OCI-LY3 (cell line): ENCODE measurements around the gene FANCC.

ENCODE experiments used
- H2AFZ ChIP-seq: fragments of 200-600, 300-600 bp; shearing (Covaris generic); 2 replicates; pipeline ENCODE4 v1.6.0; 2014; ENCODE audit warnings: antibody characterized with exemption, low read depth, low read length
- H3K27ac ChIP-seq: fragments of 200-600, 300-600 bp; sonication (generic); 2 replicates; pipeline ENCODE4 v1.5.1; 2014; ENCODE audit warnings: mild to moderate bottlenecking, low read length, moderate library complexity, mixed read lengths
- H3K27me3 ChIP-seq: fragments of 200-600, 300-600 bp; sonication (generic); 2 replicates; pipeline ENCODE4 v1.6.1; 2014; ENCODE audit warnings: low read depth, low read length, mixed read lengths
- H3K36me3 ChIP-seq: fragments of 200-600, 300-600 bp; sonication (generic); replicated peaks from 2 replicates; pipeline ENCODE3; 2014; ENCODE audit warnings: low read depth, low read length, mixed read lengths
- H3K4me1 ChIP-seq: fragments of 300-600, 200-600 bp; sonication (generic); 2 replicates; pipeline ENCODE4 v1.6.1; 2014; ENCODE audit warnings: low read length, mixed read lengths
- H3K4me2 ChIP-seq: fragments of 200-600, 300-600 bp; sonication (generic); 2 replicates; pipeline ENCODE4 v1.6.1; 2014; ENCODE audit warnings: low read length, mixed read lengths
- H3K4me3 ChIP-seq: fragments of 300-600, 200-600 bp; sonication (generic); 2 replicates; pipeline ENCODE4 v1.5.1; 2014; ENCODE audit warnings: antibody characterized with exemption, mild to moderate bottlenecking, low read length, moderate library complexity
- H3K79me2 ChIP-seq: fragments of 300-600, 200-600 bp; shearing (Covaris generic); 2 replicates; pipeline ENCODE4 v1.6.1; 2014; ENCODE audit warnings: mild to moderate bottlenecking, low read length, mixed read lengths
- H3K9ac ChIP-seq: fragments of 300-600, 200-600 bp; shearing (Covaris generic); 2 replicates; pipeline ENCODE4 v1.6.0; 2014; ENCODE audit warnings: mild to moderate bottlenecking, low read length, moderate library complexity
- H3K9me3 ChIP-seq: fragments of 200-600, 300-600 bp; shearing (Covaris generic); 2 replicates; pipeline ENCODE4 v1.6.1; 2014; ENCODE audit warnings: low read length, mixed read lengths; ENCODE audit not compliant: insufficient read depth
- H4K20me1 ChIP-seq: fragments of 200-600, 300-600 bp; sonication (generic); 2 replicates; pipeline ENCODE4 v1.6.1; 2016; ENCODE audit warnings: low read length, mixed read lengths; ENCODE audit not compliant: insufficient read depth
- CTCF ChIP-seq: fragments of 200-600, 300-600 bp; sonication (generic); IDR thresholded peaks from 2 replicates; pipeline ENCODE4 v1.5.1; 2014; ENCODE audit warnings: antibody characterized with exemption, low read length, low read depth
- EZH2phosphoT487 ChIP-seq: fragments of 200-600 bp; shearing (Covaris generic); IDR thresholded peaks from 2 replicates; pipeline ENCODE4 v1.6.1; 2018; ENCODE audit warnings: antibody characterized with exemption, mixed run types, low read depth

FANCC gene

GRCh38 chr9:95142728-95143127 lies 174.8 kb downstream of the FANCC start:
- H3K27me3 ChIP-seq = no peaks in the 10 kb centered on the region
- no peaks in the 10 kb centered on the region for H4K20me1 ChIP-seq
- H3K4me3 ChIP-seq = no peak overlapping the region
- no peaks in the 10 kb centered on the region for H3K9me3 ChIP-seq
- H3K36me3 ChIP-seq = no peaks in the 10 kb centered on the region
- no peaks in the 10 kb centered on the region for H3K79me2 ChIP-seq
- TF ChIP-seq CTCF (no peak), EZH2phosphoT487 (no peak)
- H3K27ac ChIP-seq = no peak overlapping the region
- no peak overlapping the region for H3K4me2 ChIP-seq
- peaks cover 16% of the 10 kb centered on the region for H3K4me1 ChIP-seq
- H2AFZ ChIP-seq = no peak overlapping the region
- H3K9ac ChIP-seq = no peak overlapping the region

GRCh38 chr9:95142315-95142714 lies 175.2 kb downstream of the FANCC start:
- no peaks in the 10 kb centered on the region for H3K79me2 ChIP-seq
- H3K9me3 ChIP-seq = no peaks in the 10 kb centered on the region

GRCh38 chr9:95140821-95141220 lies 176.7 kb downstream of the FANCC start:
- Histone ChIP-seq H3K4me1 (peaks cover 16% of the 10 kb centered on the region), H3K9me3 (no peaks in the 10 kb centered on the region)
- TF ChIP-seq CTCF (no peak), EZH2phosphoT487 (no peak)

More at GRCh38 chr9:95142315-95142714, 175.2 kb downstream of the FANCC start:
- Histone ChIP-seq H3K4me1 (peaks cover 16% of the 10 kb centered on the region), H3K9ac (no peak overlapping the region), H4K20me1 (no peaks in the 10 kb centered on the region), H3K4me2 (no peak overlapping the region), H3K27ac (no peak overlapping the region), H3K36me3 (no peaks in the 10 kb centered on the region), H3K4me3 (no peak overlapping the region), H2AFZ (no peak overlapping the region), H3K27me3 (no peaks in the 10 kb centered on the region)
- TF ChIP-seq CTCF = no peak
- no peak for TF ChIP-seq EZH2phosphoT487

GRCh38 chr9:95139126-95139525 lies 178.4 kb downstream of the FANCC start:
- H3K36me3 ChIP-seq = no peaks in the 10 kb centered on the region
- no peaks in the 10 kb centered on the region for H3K27me3 ChIP-seq
- no peaks in the 10 kb centered on the region for H4K20me1 ChIP-seq
- H3K79me2 ChIP-seq = no peaks in the 10 kb centered on the region
- TF ChIP-seq EZH2phosphoT487 (no peak), CTCF (no peak)
- H2AFZ ChIP-seq = 0 out of 2 replicates have a peak overlapping the region, but pooled peaks have one; percentile 57
- H3K9ac ChIP-seq = 0 out of 2 replicates have a peak overlapping the region, but pooled peaks have one; percentile 13
- H3K9me3 ChIP-seq = no peaks in the 10 kb centered on the region
- peak overlapping the region; percentile 52 for H3K4me3 ChIP-seq
- H3K4me2 ChIP-seq = peak overlapping the region; percentile 66
- peaks cover 16% of the 10 kb centered on the region for H3K4me1 ChIP-seq
- no peak overlapping the region for H3K27ac ChIP-seq

More at GRCh38 chr9:95140821-95141220, 176.7 kb downstream of the FANCC start:
- H3K9ac ChIP-seq = no peak overlapping the region
- H2AFZ ChIP-seq = no peak overlapping the region
- H3K4me3 ChIP-seq = no peak overlapping the region
- H3K27me3 ChIP-seq = no peaks in the 10 kb centered on the region
- H3K36me3 ChIP-seq = no peaks in the 10 kb centered on the region
- no peak overlapping the region for H3K4me2 ChIP-seq
- H3K27ac ChIP-seq = no peak overlapping the region
- H4K20me1 ChIP-seq = no peaks in the 10 kb centered on the region
- H3K79me2 ChIP-seq = no peaks in the 10 kb centered on the region
